Vagina (tissue), 2 donors: ENCODE results near the gene AHNAK2.

Source experiments
- CTCF ChIP-seq, 3 experiments: fragments of 450-650 bp in 2 of 3; fragments of 200-600 bp in 1 of 3; sonication (generic) in 1 of 3; IDR thresholded peaks; one replicate each; pipeline ENCODE4 v1.5.1; 2017 to 2019; ENCODE audit warnings: antibody characterized with exemption in 3 of 3, mild to moderate bottlenecking in 2 of 3, moderate library complexity in 2 of 3
- POLR2A ChIP-seq, 2 donors: fragments of 450-650 bp; IDR thresholded peaks; one replicate each; pipeline ENCODE4 v1.6.1; 2017; ENCODE audit warnings: antibody characterized with exemption in 2 of 2, mild to moderate bottlenecking in 2 of 2, moderate library complexity in 2 of 2

GRCh38 chr14:104967386-104968152, 10.6 kb downstream of the AHNAK2 start:
- TF ChIP-seq POLR2A (IDR thresholded peaks at IDR 0.05) (no peak), CTCF (IDR thresholded peaks at IDR 0.05) (no peak)
